IPS DF 6.9 (cell line): Measurements from ENCODE around the gene MEP1A.
A peak's percentile ranks its signal among the peaks of the same experiment; 100 is the strongest.
"Not testable (repeated sequence)": the region's sequence is repeated elsewhere in the genome, so short reads cannot be mapped to it uniquely, and the experiment has no call there.

Experiments
- DNase-seq: peaks from one replicate; pipeline ENCODE4 v3.0.0-alpha.2; 2013; ENCODE audit warnings: low read depth, low spot score
- H3K27ac ChIP-seq: one replicate; pipeline ENCODE4 v1.5.1; 2013; ENCODE audit warnings: low read length, control low read depth
- H3K27me3 ChIP-seq: 2 replicates; pipeline ENCODE4 v1.6.1; 2013; ENCODE audit warnings: mild to moderate bottlenecking, low read length; ENCODE audit not compliant: control insufficient read depth, insufficient read depth
- H3K36me3 ChIP-seq: 2 replicates; pipeline ENCODE4 v1.6.1; 2013; ENCODE audit warnings: low read length; ENCODE audit not compliant: control insufficient read depth, insufficient read depth
- H3K4me1 ChIP-seq: 2 replicates; pipeline ENCODE4 v1.6.1; 2013; ENCODE audit warnings: low read length; ENCODE audit not compliant: control insufficient read depth, insufficient read depth
- H3K4me3 ChIP-seq: 2 replicates; pipeline ENCODE4 v1.5.1; 2013; ENCODE audit warnings: mild to moderate bottlenecking, low read length
- H3K9me3 ChIP-seq: 2 replicates; pipeline ENCODE4 v1.6.1; 2013; ENCODE audit warnings: low read length, inconsistent platforms; ENCODE audit not compliant: control insufficient read depth, insufficient read depth
- WGBS: extraction: QIAGEN DNeasy Blood & Tissue Kit; methylation state at CpG from one replicate; pipeline ENCODE4 v1.1.7; 2013; ENCODE audit warnings: mixed read lengths, missing lambda C conversion rate; ENCODE audit not compliant: insufficient read length, insufficient coverage; 5-methylcytosine and 5-hydroxymethylcytosine counted together

The MEP1A gene

GRCh38 chr6:46793138-46793537 is at the start of gene MEP1A:
Gene MEP1A, plus strand, starts transcription at chr6:46793389. Its CDS starts 10 bp downstream, at chr6:46793399.
- no CpG with 5 or more reads among the region's 8 CpGs for WGBS
- H3K4me1 ChIP-seq, result no peaks in the 10 kb centered on the region
- H3K4me3 ChIP-seq, result no peak within 1 kb of the TSS
- H3K27ac ChIP-seq, result no peak within 1 kb of the TSS
- DNase-seq, result no peak
- H3K9me3 ChIP-seq, result no peaks in the 10 kb centered on the region
- no peaks in the 10 kb centered on the region for H3K36me3 ChIP-seq
- H3K27me3 ChIP-seq, result no peaks in the 10 kb centered on the region

- Histone ChIP-seq H3K36me3 (no peaks in the 10 kb centered on the region), H3K4me3 (no peak overlapping the region), H3K9me3 (no peaks in the 10 kb centered on the region), H3K4me1 (peaks cover 1% of the 10 kb centered on the region; the same call in 1 of the 2 replicates), H3K27me3 (no peaks in the 10 kb centered on the region), H3K27ac (no peak overlapping the region)
- WGBS, result no CpG with 5 or more reads among the region's 1 CpG
- DNase-seq, result no peak
Measured at GRCh38 chr6:46743425-46744158, 49.6 kb upstream of the MEP1A start.

GRCh38 chr6:46744159-46744725 is 48.9 kb upstream of the MEP1A start:
- WGBS, result no CpG with 5 or more reads among the region's 3 CpGs
- not testable (repeated sequence) for H3K9me3 ChIP-seq, H3K36me3 ChIP-seq, H3K4me1 ChIP-seq, H3K4me3 ChIP-seq, H3K27me3 ChIP-seq, DNase-seq, H3K27ac ChIP-seq

- no CpG with 5 or more reads among the region's 2 CpGs for WGBS
- Histone ChIP-seq H3K27me3 (no peaks in the 10 kb centered on the region), H3K4me1 (peaks cover 1% of the 10 kb centered on the region; the same call in 1 of the 2 replicates), H3K36me3 (no peaks in the 10 kb centered on the region), H3K4me3 (no peak overlapping the region), H3K9me3 (no peaks in the 10 kb centered on the region), H3K27ac (no peak overlapping the region)
- no peak for DNase-seq
Measured at GRCh38 chr6:46745973-46746372, 47.2 kb upstream of the MEP1A start.

- no peak for DNase-seq
- no peak within 1 kb of the TSS for H3K4me3 ChIP-seq
- H3K9me3 ChIP-seq, result no peaks in the 10 kb centered on the region
- no peak within 1 kb of the TSS for H3K27ac ChIP-seq
- no peaks in the 10 kb centered on the region for H3K27me3 ChIP-seq
- H3K36me3 ChIP-seq, result no peaks in the 10 kb centered on the region
- WGBS, result no CpG with 5 or more reads among the region's 1 CpG
- H3K4me1 ChIP-seq, result peaks cover 1% of the 10 kb centered on the region; the same call in 1 of the 2 replicates
Measured at GRCh38 chr6:46746696-46747095, 46.5 kb upstream of the MEP1A start, which contains the start of gene ANKRD66. Gene ANKRD66, plus strand, starts transcription at chr6:46746933. Its CDS starts 5,016 bp downstream, at chr6:46751949.

GRCh38 chr6:46748940-46749503 is 44.2 kb upstream of the MEP1A start:
- no peaks in the 10 kb centered on the region for H3K27me3 ChIP-seq
- H3K9me3 ChIP-seq, result no peaks in the 10 kb centered on the region
- H3K4me3 ChIP-seq, result no peak overlapping the region
- DNase-seq, result no peak
- WGBS, result no CpG with 5 or more reads among the region's 5 CpGs
- H3K27ac ChIP-seq, result no peak overlapping the region
- H3K4me1 ChIP-seq, result peaks cover 1% of the 10 kb centered on the region; the same call in 1 of the 2 replicates
- H3K36me3 ChIP-seq, result no peaks in the 10 kb centered on the region

GRCh38 chr6:46749731-46750130 is 43.5 kb upstream of the MEP1A start:
- Histone ChIP-seq H3K4me3 (no peak overlapping the region), H3K4me1 (peaks cover 1% of the 10 kb centered on the region; the same call in 1 of the 2 replicates), H3K9me3 (no peaks in the 10 kb centered on the region), H3K36me3 (no peaks in the 10 kb centered on the region), H3K27ac (no peak overlapping the region), H3K27me3 (no peaks in the 10 kb centered on the region)
- DNase-seq, result peak; percentile 52
- no CpG with 5 or more reads among the region's 5 CpGs for WGBS

- peaks cover under 1% of the 10 kb centered on the region; the same call in 1 of the 2 replicates for H3K4me1 ChIP-seq
- WGBS, result no CpG with 5 or more reads among the region's 3 CpGs
- H3K9me3 ChIP-seq, result no peaks in the 10 kb centered on the region
- H3K36me3 ChIP-seq, result no peaks in the 10 kb centered on the region
- no peak for DNase-seq
- no peaks in the 10 kb centered on the region for H3K27me3 ChIP-seq
- H3K27ac ChIP-seq, result no peak overlapping the region
- H3K4me3 ChIP-seq, result no peak overlapping the region
Measured at GRCh38 chr6:46751658-46752057, 41.5 kb upstream of the MEP1A start.

- H3K27ac ChIP-seq, result no peak overlapping the region
- H3K4me1 ChIP-seq, result peaks cover 5% of the 10 kb centered on the region; the same call in 1 of the 2 replicates
- H3K27me3 ChIP-seq, result no peaks in the 10 kb centered on the region
- DNase-seq, result no peak
- H3K9me3 ChIP-seq, result no peaks in the 10 kb centered on the region
- no peak overlapping the region for H3K4me3 ChIP-seq
- no peaks in the 10 kb centered on the region for H3K36me3 ChIP-seq
- WGBS, result no CpG with 5 or more reads among the region's 1 CpG
Measured at GRCh38 chr6:46755865-46756264, 37.3 kb upstream of the MEP1A start.

- no peak for DNase-seq
- no peaks in the 10 kb centered on the region for H3K9me3 ChIP-seq
- 100% methylated on average over 1 of the region's 7 CpGs for WGBS
- no peaks in the 10 kb centered on the region for H3K36me3 ChIP-seq
- H3K27ac ChIP-seq, result no peak overlapping the region
- no peak overlapping the region for H3K4me3 ChIP-seq
- H3K27me3 ChIP-seq, result no peaks in the 10 kb centered on the region
- peaks cover 5% of the 10 kb centered on the region; the same call in 1 of the 2 replicates for H3K4me1 ChIP-seq
Measured at GRCh38 chr6:46756469-46757213, 36.5 kb upstream of the MEP1A start.
